Activated CD8-positive, alpha-beta T cell treated with anti-CD3 and anti-CD28 coated beads for 36 hours (primary cell): Measurements from ENCODE around the gene TXK. TPM values are rescaled to one million over a fixed set of nuclear protein-coding genes. Genes with fewer than 3 reads are reported as not detected.

Experiments used
- ATAC-seq: fragments of 200-7000 bp; cut with Tn5 transposase; one replicate; pipeline ENCODE4 v1.10.0; 2021; ENCODE audit warnings: mild to moderate bottlenecking, moderate library complexity
- CTCF ChIA-PET: fragments of 350-600 bp; sonication (Branson Sonifier 250); formaldehyde crosslinking; loops from one replicate; lab custom pipeline; 2021; ENCODE audit warnings: antibody characterized with exemption; lab: Charles Lee
- POLR2A ChIA-PET: fragments of 350-600 bp; sonication (Branson Sonifier 250); formaldehyde crosslinking; loops from one replicate; lab custom pipeline; 2021; ENCODE audit warnings: antibody characterized with exemption; lab: Charles Lee
- DNase-seq: peaks from one replicate; pipeline ENCODE4 v3.0.0-alpha.2; 2020
- H3K27ac Mint-ChIP-seq: one replicate; pipeline ENCODE4 v1.8.0; 2021; ENCODE audit warnings: mild to moderate bottlenecking, mixed read lengths
- H3K27me3 Mint-ChIP-seq: one replicate; pipeline ENCODE4 v1.8.0; 2021; ENCODE audit warnings: mixed read lengths
- H3K36me3 Mint-ChIP-seq: one replicate; pipeline ENCODE4 v1.8.0; 2021; ENCODE audit warnings: low read depth, mixed read lengths
- H3K4me1 Mint-ChIP-seq: one replicate; pipeline ENCODE4 v1.8.0; 2021; ENCODE audit warnings: low read depth, mixed read lengths
- H3K4me3 Mint-ChIP-seq: one replicate; pipeline ENCODE4 v1.8.0; 2021; ENCODE audit warnings: mild to moderate bottlenecking, moderate library complexity, mixed read lengths
- H3K9me3 Mint-ChIP-seq: one replicate; pipeline ENCODE4 v1.8.0; 2021; ENCODE audit warnings: mixed read lengths
- intact Hi-C: fragments of 100-400 bp; cut with micrococcal nuclease; formaldehyde crosslinking; loops from one replicate; pipeline ENCODE4 v1.10.0; 2022
- total RNA-seq, 2 experiments: library from RNA; stranded (reverse); gene quantifications; one replicate each; pipeline ENCODE4 v1.2.3, GENCODE V29; 2021
- TF ChIP-seq, protein P1 (sequence below): fragments of 200-600 bp; IDR thresholded peaks from one replicate; pipeline ENCODE4 v1.8.0; 2022; ENCODE audit warnings: antibody characterized with exemption, mild to moderate bottlenecking

TXK gene
- total RNA-seq, 2 experiments from 2014 or later: 20.6 to 23.5 TPM

- Mint-ChIP-seq H3K9me3 (no peaks in the 10 kb centered on the region), H3K4me1 (peaks cover 70% of the 10 kb centered on the region), H3K36me3 (peaks cover 31% of the 10 kb centered on the region), H3K4me3 (peak overlapping the region; percentile 66), H3K27me3 (no peaks in the 10 kb centered on the region), H3K27ac (peak overlapping the region; percentile 94)
- DNase-seq (peak; percentile 76), ATAC-seq (peak; percentile 46)
- ChIA-PET CTCF (interaction anchor here (0.9 to 7.7 kb wide), 19 partner anchors 10 to 205 kb away, joined by 3 to 185 read pairs (median 5); no protein-coding TSS in a partner anchor), POLR2A (interaction anchor here (1.1 to 4.8 kb wide), 3 partner anchors 12 to 33 kb away, joined by 3 to 49 read pairs (median 3); no protein-coding TSS in a partner anchor)
- intact Hi-C loops: loop anchor here (2.0 to 5.0 kb wide), 2 partner anchors 14 to 203 kb away; partner anchors contain the start of gene SLAIN2
- TF ChIP-seq, protein P1, sequence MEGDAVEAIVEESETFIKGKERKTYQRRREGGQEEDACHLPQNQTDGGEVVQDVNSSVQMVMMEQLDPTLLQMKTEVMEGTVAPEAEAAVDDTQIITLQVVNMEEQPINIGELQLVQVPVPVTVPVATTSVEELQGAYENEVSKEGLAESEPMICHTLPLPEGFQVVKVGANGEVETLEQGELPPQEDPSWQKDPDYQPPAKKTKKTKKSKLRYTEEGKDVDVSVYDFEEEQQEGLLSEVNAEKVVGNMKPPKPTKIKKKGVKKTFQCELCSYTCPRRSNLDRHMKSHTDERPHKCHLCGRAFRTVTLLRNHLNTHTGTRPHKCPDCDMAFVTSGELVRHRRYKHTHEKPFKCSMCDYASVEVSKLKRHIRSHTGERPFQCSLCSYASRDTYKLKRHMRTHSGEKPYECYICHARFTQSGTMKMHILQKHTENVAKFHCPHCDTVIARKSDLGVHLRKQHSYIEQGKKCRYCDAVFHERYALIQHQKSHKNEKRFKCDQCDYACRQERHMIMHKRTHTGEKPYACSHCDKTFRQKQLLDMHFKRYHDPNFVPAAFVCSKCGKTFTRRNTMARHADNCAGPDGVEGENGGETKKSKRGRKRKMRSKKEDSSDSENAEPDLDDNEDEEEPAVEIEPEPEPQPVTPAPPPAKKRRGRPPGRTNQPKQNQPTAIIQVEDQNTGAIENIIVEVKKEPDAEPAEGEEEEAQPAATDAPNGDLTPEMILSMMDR: no peak
Observed at GRCh38 chr4:48138936-48139335, 4.9 kb upstream of the TXK start.

GRCh38 chr4:48138511-48138910 lies 4.5 kb upstream of the TXK start:
- ChIA-PET CTCF (interaction anchor here (1.2 to 7.7 kb wide), 15 partner anchors 11 to 205 kb away, joined by 3 to 185 read pairs (median 7); no protein-coding TSS in a partner anchor), POLR2A (interaction anchor here (1.3 to 4.8 kb wide), 3 partner anchors 11 to 33 kb away, joined by 3 to 49 read pairs (median 4); no protein-coding TSS in a partner anchor)
- peaks cover 70% of the 10 kb centered on the region for H3K4me1 Mint-ChIP-seq
- TF ChIP-seq, protein P1: no peak
- peak overlapping the region; percentile 94 for H3K27ac Mint-ChIP-seq
- H3K36me3 Mint-ChIP-seq: peaks cover 35% of the 10 kb centered on the region
- DNase-seq (peak; percentile 21), ATAC-seq (no peak)
- H3K9me3 Mint-ChIP-seq: no peaks in the 10 kb centered on the region
- H3K4me3 Mint-ChIP-seq: peak overlapping the region; percentile 66
- intact Hi-C loops: loop anchor here (2.0 to 5.0 kb wide), 2 partner anchors 14 to 204 kb away; partner anchors contain the start of gene SLAIN2
- no peaks in the 10 kb centered on the region for H3K27me3 Mint-ChIP-seq

- Mint-ChIP-seq H3K9me3 (no peaks in the 10 kb centered on the region), H3K27ac (peak overlapping the region; percentile 94), H3K4me3 (peak overlapping the region; percentile 66), H3K27me3 (no peaks in the 10 kb centered on the region), H3K4me1 (peaks cover 70% of the 10 kb centered on the region), H3K36me3 (peaks cover 38% of the 10 kb centered on the region)
- DNase-seq (peak; percentile 11), ATAC-seq (no peak)
- intact Hi-C loops: loop anchor here (2.0 to 5.0 kb wide), 2 partner anchors 13 to 204 kb away; partner anchors contain the start of gene SLAIN2
- CTCF ChIA-PET: interaction anchor here (1.4 to 7.7 kb wide), 8 partner anchors 11 to 153 kb away, joined by 4 to 185 read pairs (median 14); no protein-coding TSS in a partner anchor
- POLR2A ChIA-PET: interaction anchor here (1.4 to 4.8 kb wide), 2 partner anchors 10 to 20 kb away, joined by 4 to 49 read pairs; no protein-coding TSS in a partner anchor
- TF ChIP-seq, protein P1: no peak
Observed at GRCh38 chr4:48137846-48138245, 3.8 kb upstream of the TXK start.

GRCh38 chr4:48133669-48134068 lies 381 bp downstream of the TXK start:
- DNase-seq: no peak
- intact Hi-C loops: no loop called here
- no peaks in the 10 kb centered on the region for H3K9me3 Mint-ChIP-seq
- TF ChIP-seq, protein P1: no peak
- ATAC-seq: no peak
- H3K27me3 Mint-ChIP-seq: no peaks in the 10 kb centered on the region
- H3K4me3 Mint-ChIP-seq: peak overlapping the region; percentile 90
- ChIA-PET POLR2A (interaction anchor here (0.7 to 2.5 kb wide), 8 partner anchors 9 to 188 kb away, joined by 3 to 10 read pairs (median 4); no protein-coding TSS in a partner anchor), CTCF (interaction anchor here (0.9 to 1.2 kb wide), 3 partner anchors 10 to 130 kb away, joined by 3 to 5 read pairs (median 3); no protein-coding TSS in a partner anchor)
- H3K36me3 Mint-ChIP-seq: peaks cover 62% of the 10 kb centered on the region
- peaks cover 80% of the 10 kb centered on the region for H3K4me1 Mint-ChIP-seq
- peak overlapping the region; percentile 99 for H3K27ac Mint-ChIP-seq
